K562 (cell line): ENCODE measurements around the gene CRABP2. TPM values are rescaled to one million over a fixed set of nuclear protein-coding genes. Genes with fewer than 3 reads are reported as not detected.

Experiments
- C11orf30 ChIP-seq: fragments of 450-650 bp; IDR thresholded peaks from 2 replicates; pipeline ENCODE4 v1.6.1; 2016; ENCODE audit warnings: low read depth, mild to moderate bottlenecking
- CHD2 ChIP-seq: IDR thresholded peaks from 2 replicates; pipeline ENCODE4 v1.6.1; 2011; ENCODE audit warnings: low read depth, low read length
- DDX20 ChIP-seq: fragments of 450-650 bp; IDR thresholded peaks from 2 replicates; pipeline ENCODE4 v1.6.1; 2016; ENCODE audit warnings: missing genetic modification characterization, low read depth, mild to moderate bottlenecking, missing compliant biosample characterization, moderate library complexity
- E2F8 ChIP-seq: fragments of 450-650 bp; IDR thresholded peaks from 2 replicates; pipeline ENCODE4 v1.7.1; 2018; ENCODE audit warnings: mild to moderate bottlenecking, low read depth; ENCODE audit not compliant: partially characterized antibody
- HMGXB4 ChIP-seq: sonication (generic); formaldehyde crosslinking; IDR thresholded peaks from 2 replicates; pipeline ENCODE4 v1.8.1; 2023; ENCODE audit warnings: mild to moderate bottlenecking, missing genetic modification reagents
- HNRNPL ChIP-seq: fragments of 200-400 bp; formaldehyde crosslinking; IDR thresholded peaks from 2 replicates; pipeline ENCODE4 v1.6.1; 2017; ENCODE audit warnings: low read depth, mild to moderate bottlenecking, low read length
- KAT2B ChIP-seq: IDR thresholded peaks from one replicate; pipeline ENCODE4 v1.6.1; 2012; ENCODE audit warnings: low read depth, mild to moderate bottlenecking, control low read depth, inconsistent platforms, low read length, moderate library complexity
- KLF16 ChIP-seq: IDR thresholded peaks from 2 replicates; pipeline ENCODE4 v1.6.1; 2016; ENCODE audit warnings: antibody characterized with exemption
- MED1 ChIP-seq: sonication (generic); formaldehyde crosslinking; IDR thresholded peaks from 2 replicates; pipeline ENCODE4 v1.8.1; 2023; ENCODE audit warnings: missing genetic modification reagents, borderline replicate concordance
- NONO ChIP-seq, 2 experiments: fragments of 200-400 bp in 1 of 2; fragments of 450-650 bp in 1 of 2; formaldehyde crosslinking in 1 of 2; IDR thresholded peaks; 2 replicates each; pipeline ENCODE4 v1.6.1; 2017; ENCODE audit warnings: low read depth in 2 of 2, mild to moderate bottlenecking in 2 of 2, moderate library complexity in 2 of 2, low read length in 1 of 2
- RFX7 ChIP-seq: fragments of 250-450 bp; sonication (Bioruptor Pico); IDR thresholded peaks from 2 replicates; pipeline ENCODE4 v1.5.1; 2021; ENCODE audit warnings: mild to moderate bottlenecking
- SMAD4 ChIP-seq: fragments of 250-450 bp; sonication (Bioruptor Pico); conservative IDR thresholded peaks from 2 replicates; pipeline ENCODE4 v1.8.0; 2021; ENCODE audit warnings: inconsistent platforms, mild to moderate bottlenecking, moderate library complexity
- TARDBP ChIP-seq: fragments of 450-650 bp; IDR thresholded peaks from 2 replicates; pipeline ENCODE4 v1.6.1; 2016
- ZBED1 ChIP-seq: IDR thresholded peaks from 2 replicates; pipeline ENCODE4 v1.6.1; 2014
- ZNF124 ChIP-seq: sonication (generic); formaldehyde crosslinking; IDR thresholded peaks from 2 replicates; pipeline ENCODE4 v1.8.1; 2022; ENCODE audit warnings: missing genetic modification reagents
- polyA plus RNA-seq, 8 experiments: library from polyadenylated mRNA; depleted of rRNA in 4 of 8; stranded (reverse) in 5 of 8; unstranded in 3 of 8; fragments of >200 nt; fragmentation: Nextera tagmentation in 2 of 8; fragmentation: Illumina TruSeq in 1 of 8; extraction: Ambion mirVana in 2 of 8; extraction: Trizol in 1 of 8; gene quantifications; 2 replicates each; pipeline versions ENCODE4 v1.2.1 to v1.2.3, GENCODE V29; 2011 to 2014; ENCODE audit warnings: inconsistent platforms in 1 of 8, missing spikeins in 1 of 8
- total RNA-seq, 7 experiments: library from RNA; depleted of rRNA in 6 of 7; stranded (reverse); fragments of >200 nt in 6 of 7; fragmentation: Illumina TruSeq in 2 of 7; extraction: Trizol in 2 of 7; gene quantifications; 2 replicates each; pipeline versions ENCODE4 v1.2.1 to v1.2.3, GENCODE V29; 2011 to 2021; ENCODE audit warnings: low replicate concordance in 1 of 7
- TF ChIP-seq, protein P1 (sequence below): sonication (generic); formaldehyde crosslinking; IDR thresholded peaks from 2 replicates; pipeline ENCODE4 v1.4.0; 2020; ENCODE audit warnings: mild to moderate bottlenecking, missing genetic modification reagents
- TF ChIP-seq, protein P2 (sequence below): fragments of 450-650 bp; formaldehyde crosslinking; IDR thresholded peaks from 2 replicates; pipeline ENCODE4 v1.4.0; 2020; ENCODE audit warnings: mild to moderate bottlenecking, moderate library complexity
- TF ChIP-seq, protein P3 (sequence below), 2 experiments: fragments of 200-800 bp in 1 of 2; sonication (Bioruptor generic) in 1 of 2; sonication (generic) in 1 of 2; formaldehyde crosslinking in 1 of 2; IDR thresholded peaks in 1 of 2; conservative IDR thresholded peaks in 1 of 2; 2 replicates each; pipeline versions ENCODE4 v1.5.0 to v1.6.1; 2016 to 2020; ENCODE audit warnings: missing compliant biosample characterization in 1 of 2, missing genetic modification characterization in 1 of 2, missing genetic modification reagents in 1 of 2

CRABP2 gene
- total and polyA plus RNA-seq, 9 of the 15 experiments (the other 6 are each of a cell fraction or from before 2014, with no cell fraction given) = 0.30 to 2.5 (median 0.82) TPM

DNA sequence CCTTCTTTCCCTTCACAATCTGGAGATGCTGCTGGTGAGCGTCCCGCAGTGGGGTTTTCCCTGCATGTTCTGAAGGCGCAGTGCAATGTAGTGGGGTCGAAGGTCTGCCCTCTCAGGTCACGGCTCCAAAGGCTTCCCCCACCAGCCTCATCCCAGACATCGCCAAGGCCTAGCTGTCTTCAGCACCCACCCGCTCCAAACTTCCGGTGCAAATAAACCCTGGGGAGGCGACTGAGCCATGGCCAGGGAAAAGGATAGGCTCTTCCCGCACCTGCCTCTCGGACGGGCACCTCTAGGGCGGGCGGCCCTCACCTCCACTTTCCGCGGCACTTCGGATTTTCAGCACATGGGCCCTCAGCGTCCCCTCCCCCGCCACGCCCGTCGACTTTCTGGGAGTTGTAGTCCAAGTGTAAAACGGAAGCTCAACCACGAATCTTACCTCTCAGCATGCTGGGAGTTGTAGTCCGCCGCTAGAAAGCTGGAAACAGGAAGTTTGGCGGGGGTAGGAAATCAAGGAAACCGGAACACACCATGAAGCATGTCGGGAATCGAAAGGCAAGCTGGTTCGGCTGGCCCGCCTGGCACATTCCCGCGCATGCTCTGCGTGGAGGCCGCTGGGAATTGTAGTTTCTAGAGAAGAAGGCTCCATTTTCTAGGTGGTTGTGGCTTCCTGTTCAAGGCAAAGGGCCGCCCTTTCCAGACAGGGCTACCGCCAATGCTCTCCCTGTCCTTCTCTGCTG lies 35.5 kb upstream of the CRABP2 start, which contains the start of gene MRPL24 (continued):
- no peak for TF ChIP-seq NONO (IDR thresholded peaks at IDR 0.05; ENCODE audit: low read depth in 2 of 2, low read length in 1 of 2)
- no peak for TF ChIP-seq RFX7 (CRISPR knock-in tag)
- TF ChIP-seq, protein P1, sequence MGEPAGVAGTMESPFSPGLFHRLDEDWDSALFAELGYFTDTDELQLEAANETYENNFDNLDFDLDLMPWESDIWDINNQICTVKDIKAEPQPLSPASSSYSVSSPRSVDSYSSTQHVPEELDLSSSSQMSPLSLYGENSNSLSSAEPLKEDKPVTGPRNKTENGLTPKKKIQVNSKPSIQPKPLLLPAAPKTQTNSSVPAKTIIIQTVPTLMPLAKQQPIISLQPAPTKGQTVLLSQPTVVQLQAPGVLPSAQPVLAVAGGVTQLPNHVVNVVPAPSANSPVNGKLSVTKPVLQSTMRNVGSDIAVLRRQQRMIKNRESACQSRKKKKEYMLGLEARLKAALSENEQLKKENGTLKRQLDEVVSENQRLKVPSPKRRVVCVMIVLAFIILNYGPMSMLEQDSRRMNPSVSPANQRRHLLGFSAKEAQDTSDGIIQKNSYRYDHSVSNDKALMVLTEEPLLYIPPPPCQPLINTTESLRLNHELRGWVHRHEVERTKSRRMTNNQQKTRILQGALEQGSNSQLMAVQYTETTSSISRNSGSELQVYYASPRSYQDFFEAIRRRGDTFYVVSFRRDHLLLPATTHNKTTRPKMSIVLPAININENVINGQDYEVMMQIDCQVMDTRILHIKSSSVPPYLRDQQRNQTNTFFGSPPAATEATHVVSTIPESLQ (CRISPR knock-in tag) = 0 out of 2 replicates have a peak, but pooled peaks have one; percentile 19
- TF ChIP-seq HMGXB4 (CRISPR knock-in tag) = no peak
- TF ChIP-seq TARDBP = no peak
- no peak for TF ChIP-seq DDX20 (tag)
- peak; percentile 72 for TF ChIP-seq CHD2
- TF ChIP-seq C11orf30 = peak; percentile 64; the same call in 1 of the 2 replicates
- TF ChIP-seq, protein P2, sequence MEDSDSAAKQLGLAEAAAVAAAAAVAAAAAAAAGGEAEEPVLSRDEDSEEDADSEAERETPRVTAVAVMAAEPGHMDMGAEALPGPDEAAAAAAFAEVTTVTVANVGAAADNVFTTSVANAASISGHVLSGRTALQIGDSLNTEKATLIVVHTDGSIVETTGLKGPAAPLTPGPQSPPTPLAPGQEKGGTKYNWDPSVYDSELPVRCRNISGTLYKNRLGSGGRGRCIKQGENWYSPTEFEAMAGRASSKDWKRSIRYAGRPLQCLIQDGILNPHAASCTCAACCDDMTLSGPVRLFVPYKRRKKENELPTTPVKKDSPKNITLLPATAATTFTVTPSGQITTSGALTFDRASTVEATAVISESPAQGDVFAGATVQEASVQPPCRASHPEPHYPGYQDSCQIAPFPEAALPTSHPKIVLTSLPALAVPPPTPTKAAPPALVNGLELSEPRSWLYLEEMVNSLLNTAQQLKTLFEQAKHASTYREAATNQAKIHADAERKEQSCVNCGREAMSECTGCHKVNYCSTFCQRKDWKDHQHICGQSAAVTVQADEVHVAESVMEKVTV (CRISPR knock-in tag) = no peak
- TF ChIP-seq E2F8 = peak; percentile 95
- peak; percentile 17 for TF ChIP-seq SMAD4 (CRISPR knock-in tag)
- no peak for TF ChIP-seq HNRNPL
- no peak for TF ChIP-seq KLF16
- TF ChIP-seq, protein P3, sequence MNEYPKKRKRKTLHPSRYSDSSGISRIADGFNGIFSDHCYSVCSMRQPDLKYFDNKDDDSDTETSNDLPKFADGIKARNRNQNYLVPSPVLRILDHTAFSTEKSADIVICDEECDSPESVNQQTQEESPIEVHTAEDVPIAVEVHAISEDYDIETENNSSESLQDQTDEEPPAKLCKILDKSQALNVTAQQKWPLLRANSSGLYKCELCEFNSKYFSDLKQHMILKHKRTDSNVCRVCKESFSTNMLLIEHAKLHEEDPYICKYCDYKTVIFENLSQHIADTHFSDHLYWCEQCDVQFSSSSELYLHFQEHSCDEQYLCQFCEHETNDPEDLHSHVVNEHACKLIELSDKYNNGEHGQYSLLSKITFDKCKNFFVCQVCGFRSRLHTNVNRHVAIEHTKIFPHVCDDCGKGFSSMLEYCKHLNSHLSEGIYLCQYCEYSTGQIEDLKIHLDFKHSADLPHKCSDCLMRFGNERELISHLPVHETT (CRISPR knock-in tag; conservative IDR thresholded peaks at IDR 0.05 in 1 of 2, IDR thresholded peaks at IDR 0.05 in 1 of 2) = peak in 1 of 2 experiments; percentile 85; a peak in 2 of 4 replicates
- TF ChIP-seq ZNF124 (CRISPR knock-in tag) = no peak
- TF ChIP-seq KAT2B = no peak
- TF ChIP-seq MED1 = no peak
- no peak; the same call in 1 of the 2 replicates for TF ChIP-seq ZBED1
